Left forelimb (tissue), 1 donor: ENCODE results near the gene CHRNE.
"Not testable (repeated sequence)": the region's sequence is repeated elsewhere in the genome, so short reads cannot be mapped to it uniquely, and the experiment has no call there.

Experiments
- DNase-seq: peaks from one replicate; pipeline ENCODE4 v3.0.0-alpha.2; 2018; ENCODE audit warnings: low spot score

The CHRNE gene

DNA sequence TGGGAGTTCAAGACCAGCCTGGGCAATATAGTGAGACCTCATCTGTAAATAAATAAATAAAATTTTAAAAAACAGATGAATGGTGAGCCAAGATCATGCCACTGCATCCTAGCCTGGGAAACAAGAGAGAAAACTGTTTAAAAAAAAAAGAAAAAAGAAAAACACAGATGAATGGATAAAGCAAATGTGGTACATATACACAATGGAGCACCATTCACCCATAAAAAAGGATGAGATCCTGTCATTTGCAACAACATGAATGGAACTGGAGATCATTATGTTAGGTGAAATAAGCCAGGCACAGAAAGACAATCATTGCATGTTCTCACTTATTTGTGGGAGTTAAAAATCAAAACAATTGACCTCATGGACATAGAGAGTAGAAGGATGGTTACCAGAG, 3.7 kb upstream of the CHRNE start:
- DNase-seq, result not testable (repeated sequence)

DNA sequence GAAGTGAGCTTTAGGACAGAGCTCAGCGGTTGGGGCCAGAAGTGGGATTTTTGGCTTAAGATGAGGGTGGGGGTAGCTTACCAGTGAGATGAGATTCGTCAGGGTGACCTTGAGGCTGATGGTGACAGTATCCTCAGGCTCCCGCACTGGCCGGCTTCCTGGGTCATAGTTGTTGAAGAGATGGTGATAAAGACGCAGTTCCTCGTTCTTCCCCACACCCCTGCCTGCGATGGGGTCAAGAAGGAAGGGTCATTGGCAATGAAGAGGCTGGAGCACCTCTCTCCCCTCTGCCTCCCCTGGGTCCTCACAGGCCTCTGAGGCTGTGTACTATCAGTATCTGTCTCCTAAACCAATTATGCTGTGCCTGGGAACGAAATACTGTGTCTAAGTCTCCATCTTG, 358 bp downstream of the CHRNE start:
- no peak for DNase-seq

GRCh38 chr17:4901648-4902344, 1.1 kb downstream of the CHRNE start:
- DNase-seq, result peak; percentile 87

GRCh38 chr17:4901108-4901647, 1.7 kb downstream of the CHRNE start:
- no peak for DNase-seq

DNA sequence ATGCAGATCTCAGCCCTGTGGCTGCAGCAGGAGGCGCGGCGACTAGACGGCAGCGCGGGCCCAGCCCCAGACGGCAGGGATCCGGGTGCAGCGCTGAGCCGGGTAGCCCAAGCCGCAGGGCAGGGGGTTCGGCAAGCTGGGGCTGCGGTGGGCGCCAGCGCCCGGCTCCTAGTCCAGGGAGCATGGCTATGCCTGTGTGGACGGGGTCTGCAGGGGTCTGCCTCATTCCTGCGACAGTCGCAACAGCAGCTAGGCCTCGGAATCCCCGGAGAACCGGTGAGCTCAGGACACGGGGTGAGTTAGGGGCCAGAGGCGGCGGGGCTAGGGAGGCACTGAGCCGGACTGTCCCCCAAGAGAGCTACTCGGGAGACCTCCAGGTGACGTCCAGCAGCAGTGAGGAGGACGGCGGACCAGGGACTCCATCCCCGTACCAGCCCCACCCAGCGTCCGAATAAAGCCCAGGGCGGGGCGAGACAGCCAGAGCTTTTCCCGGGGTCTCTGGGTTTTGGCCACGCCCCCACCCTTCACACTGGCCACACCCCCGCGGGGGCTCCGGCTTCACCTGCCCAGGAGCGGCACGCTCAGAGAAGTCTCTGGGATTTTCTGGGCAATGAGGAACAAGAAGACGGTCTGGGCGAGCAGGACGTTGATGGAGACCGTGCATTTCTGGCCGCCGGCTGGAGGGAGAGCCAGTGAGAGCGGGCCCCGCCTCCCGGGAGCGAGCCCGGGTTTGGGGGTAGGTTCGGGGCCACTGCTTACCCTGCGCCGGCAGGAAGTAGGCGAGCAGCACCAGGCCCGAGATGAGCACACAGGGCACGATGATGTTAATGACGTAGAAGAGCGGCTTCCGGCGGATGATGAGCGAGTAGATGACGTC, 2.4 kb downstream of the CHRNE start:
- DNase-seq, result no peak

DNA sequence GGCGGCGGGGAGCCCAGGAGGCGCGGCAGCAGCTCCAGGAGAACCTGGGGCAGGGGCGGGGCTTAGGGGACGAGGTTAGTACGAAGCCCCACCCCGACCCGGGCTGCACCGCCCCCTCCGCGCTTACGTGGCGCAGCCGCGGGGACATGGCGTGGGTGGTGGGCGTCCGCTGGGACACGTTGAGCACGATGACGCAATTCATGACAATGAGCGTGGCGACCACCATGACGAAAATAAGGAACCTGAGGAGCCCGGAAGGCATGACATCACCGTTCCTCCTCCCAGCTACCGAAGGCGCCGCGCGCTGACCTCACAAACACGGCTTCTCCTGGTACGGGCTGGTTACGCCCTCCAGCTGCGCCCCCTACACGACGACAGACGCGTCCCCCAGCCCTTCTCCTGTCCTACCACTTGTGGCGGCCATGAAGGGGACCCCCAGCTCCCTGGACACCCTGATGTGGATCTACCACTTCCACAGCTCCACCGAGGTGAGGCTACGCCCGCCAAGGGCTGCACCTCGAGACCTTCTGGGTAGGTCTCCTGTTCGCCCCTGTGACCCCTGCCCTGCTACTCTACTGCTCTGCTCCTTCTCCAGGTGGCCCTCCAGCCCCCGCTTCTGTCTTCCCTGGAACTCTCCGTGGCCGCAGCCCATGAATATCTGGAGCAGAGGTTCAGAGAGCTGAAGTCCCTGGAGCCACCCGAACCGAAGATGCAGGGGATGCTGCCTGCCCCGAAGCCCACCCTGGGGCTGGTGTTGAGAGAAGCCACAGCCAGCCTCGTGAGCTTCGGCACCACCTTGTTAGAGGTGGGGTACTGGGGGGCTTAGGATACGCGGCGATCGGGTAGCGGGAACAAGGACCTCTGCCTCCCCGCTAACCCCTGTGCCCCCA, 3.3 kb downstream of the CHRNE start, which contains the start of gene C17orf107:
Gene C17orf107, plus strand, starts transcription at position 196 of the 890 bp plus-strand sequence. Its CDS starts 227 bp downstream, at position 423.
- peak; percentile 88 for DNase-seq

DNA sequence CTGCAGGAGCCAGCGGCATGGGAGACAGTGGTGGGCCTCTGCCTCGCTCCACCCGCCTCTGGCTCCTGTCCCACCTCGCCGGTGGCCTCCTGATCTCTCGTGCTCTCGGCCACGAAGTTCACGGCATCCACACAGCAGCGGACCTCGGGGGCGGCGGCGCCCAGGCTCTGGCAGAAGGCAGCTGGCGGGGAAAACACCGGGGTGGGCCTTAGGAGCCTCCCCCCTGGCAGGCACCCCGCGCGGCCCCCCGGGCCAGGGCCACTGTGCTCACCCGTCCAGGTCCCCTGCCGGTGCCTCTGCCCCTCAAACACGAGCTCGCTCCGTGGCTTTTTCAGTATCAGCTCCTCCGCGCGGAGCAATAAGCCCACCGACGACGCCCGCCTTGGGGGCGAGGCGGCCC, 4.0 kb downstream of the CHRNE start:
- no peak for DNase-seq

- no peak for DNase-seq
Measured at GRCh38 chr17:4898351-4898750, 4.5 kb downstream of the CHRNE start.

DNA sequence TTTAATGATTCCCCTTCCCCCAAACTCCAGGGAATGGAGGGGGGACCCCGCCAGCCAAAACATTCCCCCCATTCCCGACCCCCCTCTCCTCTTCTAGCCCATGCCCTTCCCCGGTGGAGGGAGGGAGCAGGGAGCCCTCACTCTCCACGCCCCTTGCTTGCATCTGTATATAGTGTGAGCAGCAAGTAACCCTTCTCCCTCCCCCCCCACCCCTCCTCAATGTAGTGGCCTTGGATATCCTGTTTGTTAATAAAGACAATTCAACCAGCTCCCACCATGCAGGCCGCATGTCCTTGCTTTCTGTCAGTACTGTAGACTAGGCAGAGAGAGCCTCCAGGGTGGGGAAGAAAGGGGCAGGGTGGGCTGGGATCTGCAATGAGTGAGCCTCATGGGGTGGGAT, 5.1 kb downstream of the CHRNE start:
- DNase-seq, result no peak

DNA sequence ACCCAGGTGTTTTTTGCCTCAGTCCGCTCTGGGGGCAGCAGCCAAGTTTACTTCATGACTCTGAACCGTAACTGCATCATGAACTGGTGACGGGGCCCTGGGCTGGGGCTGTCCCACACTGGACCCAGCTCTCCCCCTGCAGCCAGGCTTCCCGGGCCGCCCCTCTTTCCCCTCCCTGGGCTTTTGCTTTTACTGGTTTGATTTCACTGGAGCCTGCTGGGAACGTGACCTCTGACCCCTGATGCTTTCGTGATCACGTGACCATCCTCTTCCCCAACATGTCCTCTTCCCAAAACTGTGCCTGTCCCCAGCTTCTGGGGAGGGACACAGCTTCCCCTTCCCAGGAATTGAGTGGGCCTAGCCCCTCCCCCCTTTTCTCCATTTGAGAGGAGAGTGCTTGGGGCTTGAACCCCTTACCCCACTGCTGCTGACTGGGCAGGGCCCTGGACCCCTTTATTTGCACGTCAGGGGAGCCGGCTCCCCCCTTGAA, 5.7 kb downstream of the CHRNE start:
- DNase-seq, result no peak

DNA sequence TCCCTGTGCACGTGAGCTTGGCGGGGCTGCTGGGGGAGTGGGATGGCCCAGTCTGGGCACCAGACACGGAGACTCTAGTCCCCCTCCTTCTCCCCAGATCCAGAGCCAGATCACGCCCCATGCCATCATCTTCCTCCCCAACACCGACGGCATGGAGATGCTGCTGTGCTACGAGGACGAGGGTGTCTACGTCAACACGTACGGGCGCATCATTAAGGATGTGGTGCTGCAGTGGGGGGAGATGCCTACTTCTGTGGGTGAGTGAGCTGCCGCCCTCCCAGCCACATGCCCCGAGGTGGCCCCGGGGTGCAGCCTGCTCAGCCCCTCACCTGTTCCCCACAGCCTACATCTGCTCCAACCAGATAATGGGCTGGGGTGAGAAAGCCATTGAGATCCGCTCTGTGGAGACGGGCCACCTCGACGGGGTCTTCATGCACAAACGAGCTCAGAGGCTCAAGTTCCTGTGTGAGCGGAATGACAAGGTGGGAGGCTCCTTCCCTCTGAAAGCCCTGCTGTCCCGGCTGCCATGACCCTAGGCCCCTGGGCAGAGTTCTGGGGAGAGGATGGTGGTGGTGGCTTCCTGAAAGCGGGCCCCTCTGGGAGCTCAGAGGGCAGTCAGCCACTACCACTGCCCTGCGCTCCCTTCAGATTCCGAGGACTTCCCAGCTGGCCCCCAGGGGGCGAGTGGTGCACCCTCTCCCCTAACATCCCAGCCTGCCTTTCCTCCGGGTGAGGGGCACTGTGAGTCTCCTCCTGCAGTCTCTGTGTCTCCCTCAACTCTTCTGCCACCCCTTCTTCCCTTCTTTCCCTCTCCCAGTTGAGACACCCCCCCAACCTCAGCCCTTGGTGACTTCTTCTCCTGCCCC, 6.3 kb downstream of the CHRNE start:
- DNase-seq, result no peak

DNA sequence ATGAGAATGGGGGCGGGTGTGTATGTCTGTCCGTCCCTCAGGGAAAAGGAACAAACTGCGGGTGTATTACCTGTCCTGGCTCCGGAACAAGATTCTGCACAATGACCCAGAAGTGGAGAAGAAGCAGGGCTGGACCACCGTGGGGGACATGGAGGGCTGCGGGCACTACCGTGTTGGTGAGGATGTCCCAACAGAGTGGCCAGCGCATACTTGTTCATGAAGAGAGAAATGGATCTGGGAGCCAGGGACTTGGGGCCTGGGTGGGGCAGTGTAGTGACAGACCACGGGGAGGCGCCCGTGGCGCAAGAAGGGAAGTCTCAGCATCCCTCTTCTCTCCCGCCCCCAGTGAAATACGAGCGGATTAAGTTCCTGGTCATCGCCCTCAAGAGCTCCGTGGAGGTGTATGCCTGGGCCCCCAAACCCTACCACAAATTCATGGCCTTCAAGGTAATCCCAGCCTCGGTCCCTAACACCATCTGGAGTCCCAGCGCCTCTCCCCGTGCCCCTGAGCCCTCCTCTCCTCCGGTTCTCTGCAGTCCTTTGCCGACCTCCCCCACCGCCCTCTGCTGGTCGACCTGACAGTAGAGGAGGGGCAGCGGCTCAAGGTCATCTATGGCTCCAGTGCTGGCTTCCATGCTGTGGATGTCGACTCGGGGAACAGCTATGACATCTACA, 7.1 kb downstream of the CHRNE start:
- DNase-seq, result no peak

DNA sequence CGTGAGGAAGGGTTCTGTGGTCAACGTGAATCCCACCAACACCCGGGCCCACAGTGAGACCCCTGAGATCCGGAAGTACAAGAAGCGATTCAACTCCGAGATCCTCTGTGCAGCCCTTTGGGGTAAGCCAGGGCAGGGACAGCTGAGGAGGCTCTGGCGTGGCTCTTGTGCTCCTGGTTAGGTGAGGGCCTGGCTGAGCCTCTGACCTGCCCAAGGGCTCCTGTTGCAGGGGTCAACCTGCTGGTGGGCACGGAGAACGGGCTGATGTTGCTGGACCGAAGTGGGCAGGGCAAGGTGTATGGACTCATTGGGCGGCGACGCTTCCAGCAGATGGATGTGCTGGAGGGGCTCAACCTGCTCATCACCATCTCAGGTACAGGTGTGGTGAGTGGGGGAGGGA, 7.8 kb downstream of the CHRNE start:
- DNase-seq, result no peak

DNA sequence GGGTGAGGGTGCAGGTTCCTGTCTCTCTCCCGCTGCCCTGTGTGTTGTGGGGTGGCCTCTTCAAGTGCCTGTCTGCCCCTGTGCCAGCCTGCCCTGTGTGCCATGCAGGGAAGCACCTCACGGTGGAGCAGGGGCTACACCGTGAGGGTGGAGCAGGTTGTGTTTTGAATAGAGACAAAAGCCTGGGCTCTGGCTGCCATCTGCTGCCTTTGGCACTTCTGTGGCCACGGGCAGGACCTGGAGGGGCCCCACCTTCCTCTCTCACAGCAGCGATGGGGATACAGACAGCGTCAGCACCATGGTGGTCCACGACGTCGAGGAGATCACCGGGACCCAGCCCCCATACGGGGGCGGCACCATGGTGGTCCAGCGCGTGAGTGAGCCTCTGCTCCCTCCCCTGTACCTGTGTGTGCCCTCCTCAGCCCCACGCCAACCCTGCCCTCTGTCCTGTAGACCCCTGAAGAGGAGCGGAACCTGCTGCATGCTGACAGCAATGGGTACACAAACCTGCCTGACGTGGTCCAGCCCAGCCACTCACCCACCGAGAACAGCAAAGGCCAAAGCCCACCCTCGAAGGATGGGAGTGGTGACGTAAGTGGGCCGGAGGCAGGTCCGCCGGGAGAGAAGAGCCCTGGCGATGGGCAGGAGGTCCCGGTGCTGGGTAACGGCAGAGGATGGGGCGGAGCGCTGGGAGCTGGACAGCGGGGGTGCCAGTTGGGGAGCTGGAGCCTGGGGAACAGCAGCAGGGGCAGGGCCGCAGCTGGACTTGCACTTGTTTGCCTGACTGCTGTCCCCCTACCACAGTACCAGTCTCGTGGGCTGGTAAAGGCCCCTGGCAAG, 9.0 kb downstream of the CHRNE start:
- DNase-seq, result no peak

DNA sequence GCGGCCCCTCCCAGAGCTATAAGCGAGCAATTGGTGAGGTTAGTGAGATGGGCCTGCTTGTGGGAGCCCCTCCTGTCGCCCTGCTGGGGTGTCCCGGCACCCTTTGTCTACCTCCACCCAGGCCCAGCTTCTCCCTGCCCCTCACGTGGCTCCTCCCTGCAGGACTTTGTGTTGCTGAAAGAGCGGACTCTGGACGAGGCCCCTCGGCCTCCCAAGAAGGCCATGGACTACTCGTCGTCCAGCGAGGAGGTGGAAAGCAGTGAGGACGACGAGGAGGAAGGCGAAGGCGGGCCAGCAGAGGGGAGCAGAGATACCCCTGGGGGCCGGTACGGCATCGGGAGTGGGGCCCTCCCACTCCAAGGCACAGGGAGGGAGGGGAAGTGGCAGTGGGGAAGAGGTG, 9.6 kb downstream of the CHRNE start:
- DNase-seq, result no peak

DNA sequence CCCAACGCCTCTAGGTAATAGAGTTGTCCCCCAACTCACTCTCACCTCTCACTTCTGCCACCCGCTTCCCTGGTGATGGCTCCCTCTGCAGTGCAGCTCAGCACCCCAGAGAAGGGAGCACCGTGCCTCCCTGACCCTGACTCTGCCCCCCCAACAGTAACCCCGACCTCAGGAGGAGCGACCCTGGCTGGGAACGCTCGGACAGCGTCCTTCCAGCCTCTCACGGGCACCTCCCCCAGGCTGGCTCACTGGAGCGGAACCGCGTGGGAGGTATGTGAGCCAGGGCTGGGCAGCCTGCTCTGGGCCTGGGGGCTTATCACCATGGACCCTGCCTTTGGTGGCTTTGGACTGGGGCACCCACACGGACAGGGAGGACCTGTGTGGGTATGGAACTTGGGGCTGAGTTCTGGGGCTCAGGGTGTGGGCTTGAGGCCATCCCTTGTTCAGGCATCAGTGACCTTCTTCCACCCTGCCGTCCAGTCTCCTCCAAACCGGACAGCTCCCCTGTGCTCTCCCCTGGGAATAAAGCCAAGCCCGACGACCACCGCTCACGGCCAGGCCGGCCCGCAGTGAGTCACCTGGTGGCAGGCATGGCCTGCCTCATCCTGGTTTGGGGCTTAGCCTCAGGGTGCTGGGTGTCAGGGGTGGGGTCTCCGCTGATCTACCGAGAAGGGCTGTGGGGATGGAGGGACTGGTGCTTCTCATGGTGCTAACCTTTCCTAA, 10.2 kb downstream of the CHRNE start:
- DNase-seq, result no peak

- DNase-seq, result no peak
Measured at GRCh38 chr17:4891411-4892410, 11.2 kb downstream of the CHRNE start.
